Esophagus muscularis mucosa (tissue), 4 donors: Measurements from ENCODE around the gene TRIM50. TPM values are rescaled to one million over a fixed set of nuclear protein-coding genes. Genes with fewer than 3 reads are reported as not detected.
"Not testable (repeated sequence)": the region's sequence is repeated elsewhere in the genome, so short reads cannot be mapped to it uniquely, and the experiment has no call there.

Experiments used
- DNase-seq: peaks from one replicate; pipeline ENCODE4 v3.0.0-alpha.2; 2017; ENCODE audit errors: extremely low spot score
- H3K27ac ChIP-seq, 4 donors: fragments of 200-600 bp; sonication (generic); replicated peaks in 1 of 4; 1 replicate in 3 of 4; 2 replicates in 1 of 4; pipeline ENCODE4 v1.5.1; 2016 to 2019; ENCODE audit warnings: mild to moderate bottlenecking in 1 of 4
- H3K27me3 ChIP-seq, 4 donors: fragments of 200-600 bp; sonication (generic); one replicate each; pipeline versions ENCODE4 v1.5.1 to v1.6.0; 2016 to 2019
- H3K36me3 ChIP-seq, 4 donors: fragments of 200-600 bp; sonication (generic); one replicate each; pipeline ENCODE4 v1.5.1; 2016 to 2019
- H3K4me1 ChIP-seq, 4 donors: fragments of 200-600 bp; sonication (generic); one replicate each; pipeline ENCODE4 v1.5.1; 2016 to 2019
- H3K4me3 ChIP-seq, 4 donors: fragments of 200-600 bp; sonication (generic); 1 replicate in 2 of 4; 2 replicates in 2 of 4; pipeline ENCODE4 v1.5.1; 2016 to 2019; ENCODE audit warnings: mild to moderate bottlenecking in 4 of 4, moderate library complexity in 1 of 4
- H3K9me3 ChIP-seq, 4 donors: fragments of 200-600 bp; sonication (generic); 1 replicate in 3 of 4; 2 replicates in 1 of 4; pipeline ENCODE4 v1.5.1; 2016 to 2019
- CTCF ChIP-seq, 3 experiments: fragments of 200-600 bp in 2 of 3; fragments of 450-650 bp in 1 of 3; sonication (generic) in 2 of 3; IDR thresholded peaks; one replicate each; pipeline ENCODE4 v1.5.1; 2017 to 2019; ENCODE audit warnings: antibody characterized with exemption in 3 of 3, mild to moderate bottlenecking in 2 of 3, moderate library complexity in 1 of 3
- EP300 ChIP-seq: sonication (generic); formaldehyde crosslinking; IDR thresholded peaks from one replicate; pipeline ENCODE4 v1.6.1; 2017; ENCODE audit warnings: antibody characterized with exemption
- POLR2A ChIP-seq: fragments of 450-650 bp; IDR thresholded peaks from one replicate; pipeline ENCODE4 v1.6.1; 2017; ENCODE audit warnings: antibody characterized with exemption, moderate library complexity, mild to moderate bottlenecking, low read depth
- POLR2AphosphoS5 ChIP-seq, 2 donors: sonication (generic); formaldehyde crosslinking; IDR thresholded peaks; one replicate each; pipeline ENCODE4 v1.6.1; 2017; ENCODE audit warnings: antibody characterized with exemption in 2 of 2
- WGBS: methylation state at CpG from one replicate; pipeline ENCODE4 v1.1.5; 2018; 5-methylcytosine and 5-hydroxymethylcytosine counted together
- intact Hi-C: fragments of 100-400 bp; cut with DNase I; formaldehyde crosslinking; loops from one replicate; pipeline ENCODE4 v1.15.1; 2023
- total RNA-seq, 4 donors: library from RNA; depleted of rRNA; stranded (reverse); fragments of >200 nt; gene quantifications; one replicate each; pipeline versions ENCODE4 v1.1.0 to v1.2.1, GENCODE V29; 2016

TRIM50 gene
- total RNA-seq, 4 donors from 2014 or later, result 0.39 to 0.42 TPM; not detected in 2

- 6% methylated on average over 7 of the region's 31 CpGs for WGBS
- peaks cover 0 to 11% (median 10%) of the 10 kb centered on the region in 4 donors for H3K4me1 ChIP-seq
- DNase-seq, result not testable (repeated sequence)
Observed at GRCh38 chr7:73324081-73324845, 3.6 kb downstream of the TRIM50 start.

GRCh38 chr7:73323434-73324080, 4.3 kb downstream of the TRIM50 start:
- H3K9me3 ChIP-seq, intact Hi-C loops, H3K27me3 ChIP-seq, H3K36me3 ChIP-seq, DNase-seq, H3K27ac ChIP-seq: not testable (repeated sequence)
- Histone ChIP-seq H3K4me3 (peak overlapping the region in 1 of 4 donors; percentile 12), H3K4me1 (peaks cover 0 to 11% (median 10%) of the 10 kb centered on the region in 4 donors)
- 68% methylated on average over 5 of the region's 5 CpGs for WGBS

More at GRCh38 chr7:73324081-73324845, 3.6 kb downstream of the TRIM50 start:
- intact Hi-C loops, H3K9me3 ChIP-seq, H3K27ac ChIP-seq, H3K27me3 ChIP-seq, H3K36me3 ChIP-seq: not testable (repeated sequence)
- peak overlapping the region in 3 of 4 donors; percentile 12 to 33 (median 33) for H3K4me3 ChIP-seq
- peak; percentile 36 to 51 (median 41) for TF ChIP-seq CTCF (IDR thresholded peaks at IDR 0.05)

GRCh38 chr7:73320009-73320408, 7.9 kb downstream of the TRIM50 start:
- H3K4me3 ChIP-seq, H3K27ac ChIP-seq, H3K27me3 ChIP-seq, intact Hi-C loops, DNase-seq, H3K9me3 ChIP-seq, H3K36me3 ChIP-seq: not testable (repeated sequence)
- WGBS, result 83% methylated on average over 8 of the region's 9 CpGs
- H3K4me1 ChIP-seq, result peaks cover 0 to 11% (median 10%) of the 10 kb centered on the region in 4 donors

GRCh38 chr7:73319541-73319940, 8.3 kb downstream of the TRIM50 start:
- H3K4me1 ChIP-seq, DNase-seq, intact Hi-C loops, H3K36me3 ChIP-seq, H3K27ac ChIP-seq, H3K27me3 ChIP-seq, H3K4me3 ChIP-seq, H3K9me3 ChIP-seq: not testable (repeated sequence)
- 85% methylated on average over 9 of the region's 9 CpGs for WGBS

- intact Hi-C loops, result not testable (repeated sequence)
Observed at GRCh38 chr7:73318656-73319204, 9.2 kb downstream of the TRIM50 start.

GRCh38 chr7:73316521-73316920, 11.4 kb downstream of the TRIM50 start:
- TF ChIP-seq CTCF (IDR thresholded peaks at IDR 0.05) (no peak), POLR2A (no peak), POLR2AphosphoS5 (IDR thresholded peaks at IDR 0.05) (no peak), EP300 (no peak)
- no peak overlapping the region for H3K4me3 ChIP-seq
- intact Hi-C loops, result no loop called here
- H3K27ac ChIP-seq, result no peak overlapping the region
- H3K4me1 ChIP-seq, result no peaks in the 10 kb centered on the region
- H3K27me3 ChIP-seq, result no peaks in the 10 kb centered on the region
- no peaks in the 10 kb centered on the region for H3K9me3 ChIP-seq
- 85% methylated on average over 6 of the region's 9 CpGs for WGBS
- no peaks in the 10 kb centered on the region for H3K36me3 ChIP-seq
- DNase-seq, result no peak

More at GRCh38 chr7:73318656-73319204, 9.2 kb downstream of the TRIM50 start:
- DNase-seq, H3K9me3 ChIP-seq, H3K4me3 ChIP-seq, H3K4me1 ChIP-seq, H3K27ac ChIP-seq, H3K36me3 ChIP-seq, H3K27me3 ChIP-seq: not testable (repeated sequence)
- 83% methylated on average over 7 of the region's 18 CpGs for WGBS
